Gastrocnemius medialis (tissue), 4 donors: ENCODE measurements around the gene CFLAR. TPM values are rescaled to one million over a fixed set of nuclear protein-coding genes. Genes with fewer than 3 reads are reported as not detected.

Source experiments
- ATAC-seq, 2 donors: fragments of 150-250 bp; one replicate each; pipeline ENCODE4 v1.9.1; 2016
- DNase-seq, 2 donors: peaks; one replicate each; pipeline ENCODE4 v3.0.0-alpha.2; 2019
- H3K27ac ChIP-seq, 4 donors: fragments of 200-600 bp; sonication (generic); 1 replicate in 1 of 4; 2 replicates in 3 of 4; pipeline ENCODE4 v1.5.1; 2016 to 2018; ENCODE audit warnings: mild to moderate bottlenecking in 2 of 4, moderate library complexity in 1 of 4
- H3K27me3 ChIP-seq, 3 donors: fragments of 200-600 bp; sonication (generic) in 2 of 3; 1 replicate in 1 of 3; 2 replicates in 2 of 3; pipeline versions ENCODE4 v1.5.1 to v1.6.0; 2016 to 2019; ENCODE audit warnings: mild to moderate bottlenecking in 1 of 3, moderate library complexity in 1 of 3
- H3K36me3 ChIP-seq, 2 donors: fragments of 200-600 bp; sonication (generic) in 1 of 2; one replicate each; pipeline ENCODE4 v1.5.1; 2017 to 2018
- H3K4me1 ChIP-seq, 2 donors: fragments of 200-600 bp; sonication (generic) in 1 of 2; one replicate each; pipeline ENCODE4 v1.5.1; 2016 to 2017; ENCODE audit warnings: mild to moderate bottlenecking in 2 of 2
- H3K4me3 ChIP-seq, 4 donors: fragments of 200-600 bp; sonication (generic) in 3 of 4; 1 replicate in 1 of 4; 2 replicates in 3 of 4; pipeline ENCODE4 v1.5.1; 2016 to 2019; ENCODE audit warnings: mild to moderate bottlenecking in 2 of 4
- H3K9me3 ChIP-seq, 3 donors: fragments of 200-600 bp; sonication (generic) in 2 of 3; 1 replicate in 1 of 3; 2 replicates in 2 of 3; pipeline ENCODE4 v1.5.1; 2016 to 2019
- CTCF ChIP-seq, 5 experiments: fragments of 450-650 bp in 3 of 5; fragments of 200-600 bp in 2 of 5; sonication (generic) in 2 of 5; IDR thresholded peaks in 4 of 5; conservative IDR thresholded peaks in 1 of 5; 1 replicate in 4 of 5; 2 replicates in 1 of 5; pipeline ENCODE4 v1.5.1; 2016 to 2019; ENCODE audit warnings: antibody characterized with exemption in 5 of 5, mild to moderate bottlenecking in 3 of 5, moderate library complexity in 3 of 5
- POLR2A ChIP-seq, 2 donors: fragments of 450-650 bp; IDR thresholded peaks; one replicate each; pipeline ENCODE4 v1.6.1; 2017; ENCODE audit warnings: antibody characterized with exemption in 2 of 2, mild to moderate bottlenecking in 2 of 2, moderate library complexity in 2 of 2
- in situ Hi-C, 4 donors: fragments of 200-750 bp; cut with MboI; loops; one replicate each; pipeline versions ENCODE4 v1.15.0 to v1.8.0; 2017; ENCODE audit warnings: low sequenced_read_pairs in 4 of 4
- intact Hi-C: fragments of 100-400 bp; cut with DNase I; formaldehyde crosslinking; loops from one replicate; pipeline ENCODE4 v1.15.1; 2023; ENCODE audit warnings: low total_unique reads
- total RNA-seq, 4 donors: library from RNA; depleted of rRNA; stranded (reverse); fragments of >200 nt; gene quantifications; one replicate each; pipeline versions ENCODE4 v1.1.0 to v1.2.3, GENCODE V29; 2016

The CFLAR gene
- total RNA-seq, 4 donors from 2014 or later: 298 to 491 (median 352) TPM

DNA sequence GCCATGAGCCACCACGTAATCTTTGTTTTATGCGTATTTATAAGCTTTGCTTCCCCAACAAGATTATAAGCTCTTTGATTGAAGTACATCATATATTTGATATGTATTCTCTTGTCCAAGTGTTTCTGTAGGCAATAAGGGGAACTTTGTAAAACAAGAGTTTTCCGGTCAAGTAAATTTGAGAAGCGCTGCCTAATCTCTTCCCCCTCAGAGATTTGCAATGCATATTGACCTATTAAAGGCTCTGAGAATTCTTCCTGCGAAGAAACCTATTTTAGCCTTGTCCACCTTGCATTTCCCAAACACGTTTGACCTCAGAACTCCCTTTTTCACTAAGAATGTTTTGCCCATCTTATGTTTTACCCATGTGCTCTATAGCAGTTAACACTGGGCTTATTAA lies 40.1 kb downstream of the CFLAR start:
- no peak for ATAC-seq
- H3K27ac ChIP-seq: peak overlapping the region in 3 of 4 donors; percentile 57 to 81 (median 66)
- no peak overlapping the region for H3K4me3 ChIP-seq
- TF ChIP-seq CTCF (IDR thresholded peaks at IDR 0.05 in 4 of 5, conservative IDR thresholded peaks at IDR 0.05 in 1 of 5): no peak
- TF ChIP-seq POLR2A (IDR thresholded peaks at IDR 0.05): no peak
- peaks cover 10 to 95% of the 10 kb centered on the region in 2 donors for H3K36me3 ChIP-seq
- no peaks in the 10 kb centered on the region for H3K9me3 ChIP-seq
- in situ Hi-C loops: no loop called here
- no peak for DNase-seq
- H3K27me3 ChIP-seq: no peaks in the 10 kb centered on the region
- H3K4me1 ChIP-seq: peaks cover 25 to 42% of the 10 kb centered on the region in 2 donors
- intact Hi-C loops: no loop called here

DNA sequence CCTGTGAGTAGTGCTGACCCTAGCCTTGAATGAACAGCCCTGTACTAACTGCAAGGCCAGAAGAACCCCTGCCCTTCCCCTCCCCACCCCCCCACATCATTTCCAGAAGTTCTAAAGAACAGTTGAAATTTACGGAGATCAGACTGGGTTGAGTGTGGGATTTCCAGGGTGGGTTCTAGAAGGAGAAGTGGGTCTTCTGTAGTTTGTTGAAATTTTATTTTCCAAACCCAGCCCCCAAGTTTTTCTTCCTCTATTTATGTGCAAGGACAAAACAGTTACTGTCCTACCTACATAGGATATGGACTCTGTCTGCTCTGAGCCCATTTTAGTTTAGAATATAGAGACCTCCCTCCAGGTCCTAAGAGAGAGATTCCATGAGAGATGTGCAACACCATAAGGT lies 40.7 kb downstream of the CFLAR start:
- in situ Hi-C loops: no loop called here
- Histone ChIP-seq H3K27me3 (no peaks in the 10 kb centered on the region), H3K36me3 (peaks cover 10 to 97% of the 10 kb centered on the region in 2 donors), H3K27ac (peak overlapping the region; percentile 43 to 81 (median 53)), H3K4me3 (no peak overlapping the region), H3K9me3 (no peaks in the 10 kb centered on the region), H3K4me1 (peaks cover 19 to 36% of the 10 kb centered on the region in 2 donors)
- intact Hi-C loops: no loop called here
- TF ChIP-seq CTCF (IDR thresholded peaks at IDR 0.05 in 4 of 5, conservative IDR thresholded peaks at IDR 0.05 in 1 of 5): no peak
- TF ChIP-seq POLR2A (IDR thresholded peaks at IDR 0.05): no peak
- DNase-seq (no peak), ATAC-seq (no peak)

- no peak for ATAC-seq
- Histone ChIP-seq H3K27ac (peak overlapping the region; percentile 43 to 81 (median 53)), H3K9me3 (no peaks in the 10 kb centered on the region), H3K36me3 (peaks cover 10 to 96% of the 10 kb centered on the region in 2 donors), H3K4me3 (no peak overlapping the region), H3K4me1 (peaks cover 10 to 32% of the 10 kb centered on the region in 2 donors), H3K27me3 (no peaks in the 10 kb centered on the region)
- no peak for TF ChIP-seq POLR2A (IDR thresholded peaks at IDR 0.05)
- DNase-seq: no peak
- in situ Hi-C loops (no loop called here), intact Hi-C loops (no loop called here)
Measured at GRCh38 chr2:201157694-201158093, 41.7 kb downstream of the CFLAR start.

DNA sequence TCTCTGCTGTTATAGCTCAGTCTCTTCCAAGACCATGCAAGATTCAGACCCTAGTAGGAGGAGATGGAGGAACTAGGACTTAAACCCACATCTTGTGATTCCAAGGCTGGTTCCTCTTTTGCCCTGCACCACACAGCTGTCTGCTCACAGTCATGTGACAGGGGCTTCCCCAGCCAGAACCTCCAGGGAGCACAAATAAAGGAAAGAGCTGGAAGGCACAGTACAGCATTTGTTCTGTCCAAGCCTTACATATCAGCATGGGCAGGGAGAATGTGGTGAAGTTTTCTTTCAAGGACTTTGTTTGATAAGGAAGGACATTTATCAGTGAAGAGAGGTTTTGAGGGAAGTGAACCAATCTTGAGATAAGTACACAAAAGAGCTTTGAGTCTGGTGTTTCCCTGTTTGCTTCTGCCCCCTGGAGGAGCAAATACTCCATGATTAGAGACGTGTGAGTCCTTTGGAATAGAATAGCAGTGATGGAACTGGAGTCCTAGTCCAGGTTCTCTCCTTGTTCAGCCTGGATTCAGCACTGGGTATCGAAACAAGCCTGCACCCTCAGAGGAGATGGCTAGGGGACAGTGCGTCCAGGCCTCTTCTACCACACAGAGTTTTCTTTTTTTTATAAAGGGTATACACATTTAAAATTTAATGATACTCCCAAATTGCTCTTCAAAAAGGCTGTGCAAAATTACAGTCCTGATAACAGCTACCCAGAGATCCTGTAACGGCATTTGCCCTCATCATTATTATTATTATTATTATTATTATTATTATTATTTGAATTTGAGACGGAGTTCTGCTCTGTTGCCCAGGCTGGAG lies 42.4 kb downstream of the CFLAR start:
- Histone ChIP-seq H3K27me3 (no peaks in the 10 kb centered on the region), H3K9me3 (no peaks in the 10 kb centered on the region), H3K36me3 (peaks cover 12 to 96% of the 10 kb centered on the region in 2 donors), H3K4me3 (no peak overlapping the region), H3K27ac (peak overlapping the region; percentile 43 to 81 (median 53)), H3K4me1 (peaks cover 10 to 28% of the 10 kb centered on the region in 2 donors)
- TF ChIP-seq CTCF (IDR thresholded peaks at IDR 0.05 in 4 of 5, conservative IDR thresholded peaks at IDR 0.05 in 1 of 5) (peak in 4 of 5 experiments; percentile 24 to 41 (median 32)), POLR2A (IDR thresholded peaks at IDR 0.05) (no peak)
- peak; percentile 41 to 42 for ATAC-seq
- in situ Hi-C loops (no loop called here), intact Hi-C loops (no loop called here)
- DNase-seq: no peak

- peak overlapping the region; percentile 19 to 53 (median 50) for H3K27ac ChIP-seq
- no peak for ATAC-seq
- intact Hi-C loops (no loop called here), in situ Hi-C loops (no loop called here)
- TF ChIP-seq CTCF (IDR thresholded peaks at IDR 0.05 in 4 of 5, conservative IDR thresholded peaks at IDR 0.05 in 1 of 5) (no peak), POLR2A (IDR thresholded peaks at IDR 0.05) (no peak)
- no peaks in the 10 kb centered on the region for H3K9me3 ChIP-seq
- no peak overlapping the region for H3K4me3 ChIP-seq
- no peaks in the 10 kb centered on the region for H3K4me1 ChIP-seq
- H3K36me3 ChIP-seq: peaks cover 15 to 69% of the 10 kb centered on the region in 2 donors
- DNase-seq: no peak
- no peaks in the 10 kb centered on the region for H3K27me3 ChIP-seq
Measured at GRCh38 chr2:201164166-201164565, 48.2 kb downstream of the CFLAR start.
